Midbrain (tissue), 1 donor: ENCODE measurements around the gene PSTK.

ENCODE experiments used
- DNase-seq: peaks from one replicate; lab custom pipeline; 2025; lab: John Stamatoyannopoulos, UW

The PSTK gene

GRCh38 chr10:122980209-122981065, at the start of gene PSTK:
Gene PSTK (plus strand): TSS chr10:122980401. CDS start chr10:122980480, 79 bp downstream.
- DNase-seq: peak; percentile 93

- no peak for DNase-seq
These were observed 48.9 kb upstream of the PSTK start for GRCh38 chr10:122931088-122931906.

DNA sequence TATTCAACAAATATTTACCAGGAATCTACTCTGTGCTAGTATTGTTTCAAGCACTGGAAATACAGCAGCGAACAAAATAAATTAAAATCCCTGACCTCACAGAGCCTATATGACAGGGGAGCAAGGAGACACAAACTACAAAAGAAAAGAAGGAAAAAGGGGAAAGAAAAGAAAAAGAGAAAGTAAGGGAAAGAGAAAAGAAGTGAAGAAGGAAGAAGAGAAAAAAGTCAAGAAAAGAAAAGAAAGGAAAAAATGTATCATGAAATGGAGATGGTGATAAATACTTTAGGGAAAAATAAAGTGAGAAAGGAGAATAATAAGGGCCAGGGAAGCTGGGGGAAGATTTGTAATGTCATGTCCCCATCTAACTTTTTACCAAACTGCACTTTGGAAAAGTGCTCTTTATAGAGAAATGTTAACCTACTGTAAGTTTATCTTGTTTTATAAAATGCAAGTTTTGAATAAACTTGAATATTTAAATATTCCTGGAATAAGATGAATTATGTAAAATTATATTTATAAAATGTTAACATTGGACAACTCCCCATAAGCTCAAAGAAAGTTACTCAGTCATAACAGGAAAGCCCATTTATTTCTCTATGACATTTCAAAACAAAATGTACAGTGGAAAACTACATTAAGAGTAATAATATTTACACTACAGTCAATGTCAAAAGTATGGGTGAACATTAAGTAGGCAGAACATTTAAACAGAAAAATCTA, 40.9 kb upstream of the PSTK start:
- no peak for DNase-seq

GRCh38 chr10:122939856-122940543, 40.2 kb upstream of the PSTK start:
- no peak for DNase-seq

DNA sequence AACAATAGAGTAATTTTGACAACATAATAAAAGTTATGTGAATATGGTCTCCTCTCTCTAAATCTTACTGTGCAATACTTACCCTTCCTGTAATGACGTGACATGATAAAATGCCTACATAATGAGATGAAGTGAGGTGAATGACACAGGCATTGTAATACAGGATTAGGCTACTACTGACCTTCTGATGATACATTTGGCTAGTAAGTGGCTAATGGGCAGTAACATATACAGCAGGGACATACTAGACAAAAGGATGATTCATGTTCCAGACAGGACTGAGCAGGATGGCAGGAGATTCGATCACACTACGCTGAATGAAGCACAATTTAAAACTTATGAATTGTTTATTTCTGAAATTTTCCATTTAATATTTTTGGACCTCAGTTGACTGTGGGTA, 30.9 kb upstream of the PSTK start:
- DNase-seq: no peak

DNA sequence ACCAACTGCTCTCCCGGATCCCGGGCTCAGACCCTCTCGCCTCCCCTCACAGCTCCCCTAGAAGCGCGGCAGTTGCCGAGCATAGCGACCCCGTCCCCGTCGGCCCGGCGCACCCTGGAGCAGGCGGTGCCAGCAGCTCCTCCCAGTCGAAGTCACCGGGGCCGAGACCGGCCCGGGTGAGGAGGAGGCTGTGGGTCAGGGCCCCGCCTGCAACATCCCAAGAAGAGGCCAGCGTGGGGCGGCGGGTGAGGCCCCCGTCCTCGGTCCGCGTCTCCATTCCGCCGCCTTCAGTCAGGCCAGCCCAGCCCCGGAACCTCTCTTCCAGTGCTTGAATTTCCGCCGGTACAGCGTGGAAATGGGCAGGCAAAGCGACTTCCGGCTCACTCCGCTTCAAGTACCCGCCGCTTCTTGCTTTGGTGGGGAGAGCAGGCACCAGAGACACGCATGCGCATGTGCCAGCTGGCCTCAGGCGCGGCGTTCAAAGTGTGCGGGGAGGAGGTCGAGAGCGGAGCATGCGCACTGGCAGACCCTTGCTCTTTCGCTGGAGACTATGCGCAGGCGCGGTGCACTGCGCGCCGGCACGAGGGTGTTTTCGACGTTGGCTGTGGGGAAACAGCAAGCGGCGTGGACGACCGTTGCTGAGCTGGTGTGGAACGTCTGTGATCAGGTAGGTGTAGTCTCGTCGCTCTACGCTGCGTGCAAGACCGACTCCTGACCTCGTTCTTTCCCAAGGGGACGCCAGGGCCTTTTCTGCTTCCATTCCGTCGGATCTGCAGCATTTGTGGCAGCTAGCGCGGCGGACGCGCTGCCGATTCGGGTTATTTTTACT, 26.1 kb upstream of the PSTK start, which contains the start of gene C10orf88:
TSS of gene C10orf88 (minus strand) at position 326 of the 829 bp plus-strand sequence. CDS start at position 277, 49 bp downstream.
- peak; percentile 97 for DNase-seq

DNA sequence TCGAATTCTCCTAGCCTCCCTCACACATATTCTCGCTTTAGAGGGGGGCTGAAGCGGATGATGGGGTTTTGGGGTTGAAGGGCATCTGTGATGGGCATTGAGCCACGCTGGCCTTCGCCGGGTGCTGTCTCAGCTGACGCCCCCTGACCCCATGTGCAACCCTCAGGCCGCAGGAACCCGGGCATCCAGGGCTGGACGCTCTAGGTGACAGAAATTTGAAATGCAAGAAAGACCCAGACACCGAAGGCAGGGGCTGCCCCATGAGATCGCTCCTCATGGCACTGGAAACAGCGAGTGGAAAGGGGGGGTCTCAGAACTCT, 25.5 kb upstream of the PSTK start:
- DNase-seq: no peak

- no peak for DNase-seq
These were observed 24.3 kb upstream of the PSTK start for GRCh38 chr10:122955892-122956291.

DNA sequence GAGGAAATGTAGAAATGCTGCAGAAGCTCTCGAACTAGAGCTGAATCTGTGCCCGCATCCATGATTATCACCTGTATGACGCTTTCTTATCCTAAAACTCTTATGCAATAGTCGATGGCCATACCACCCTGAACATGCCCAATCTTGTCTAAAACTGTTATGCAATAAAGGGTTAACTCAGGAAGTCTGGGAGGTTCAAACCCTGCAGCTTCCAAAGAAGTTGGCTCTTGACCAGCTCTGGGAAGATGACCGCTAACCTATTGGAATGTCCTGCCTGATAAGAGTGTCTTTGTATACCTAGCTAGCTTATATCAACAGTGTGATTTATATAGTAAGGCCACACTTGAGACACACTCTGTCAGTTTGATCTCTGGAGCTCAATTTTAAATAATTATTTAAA, 22.7 kb upstream of the PSTK start:
- no peak for DNase-seq

GRCh38 chr10:122962405-122962804, 17.8 kb upstream of the PSTK start:
- DNase-seq: no peak

GRCh38 chr10:122966879-122967278, 13.3 kb upstream of the PSTK start:
- no peak for DNase-seq

DNA sequence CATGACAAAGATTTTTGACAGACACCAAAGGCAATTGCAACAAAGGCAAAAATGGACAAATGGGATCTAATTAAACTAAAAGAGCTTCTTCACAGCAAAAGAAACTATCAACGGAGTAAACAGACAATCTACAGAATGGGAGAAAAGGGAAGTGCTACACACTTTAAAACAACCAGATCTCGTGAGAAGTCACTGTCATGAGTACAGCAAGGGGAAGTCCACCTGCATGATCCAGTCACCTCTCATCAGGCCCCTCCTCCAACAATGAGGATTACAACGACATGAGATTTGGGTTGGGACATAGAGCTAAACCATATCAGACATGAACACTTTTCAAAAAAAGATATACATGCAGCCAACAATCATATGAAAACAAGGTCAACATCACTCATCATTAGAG, 11.5 kb upstream of the PSTK start:
- no peak for DNase-seq

DNA sequence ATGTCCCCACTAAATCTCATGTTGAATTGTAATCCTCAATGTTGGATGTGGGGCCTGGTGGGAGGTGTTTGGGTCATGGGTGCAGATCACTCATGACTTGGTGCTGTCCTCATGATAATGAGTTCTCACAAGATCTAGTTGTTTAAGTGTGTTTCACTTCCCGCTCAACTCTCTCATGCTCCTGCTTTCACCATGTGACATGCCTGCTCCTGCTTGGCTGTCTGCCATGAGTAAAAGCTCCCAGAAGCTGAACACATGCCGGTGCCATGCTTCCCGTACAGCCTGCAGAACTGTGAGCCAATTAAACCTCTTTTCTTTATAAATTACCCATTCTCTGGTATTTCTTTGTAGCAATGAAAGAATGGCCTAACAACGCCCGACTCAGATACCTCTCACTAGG, 6.2 kb upstream of the PSTK start:
- no peak for DNase-seq

DNA sequence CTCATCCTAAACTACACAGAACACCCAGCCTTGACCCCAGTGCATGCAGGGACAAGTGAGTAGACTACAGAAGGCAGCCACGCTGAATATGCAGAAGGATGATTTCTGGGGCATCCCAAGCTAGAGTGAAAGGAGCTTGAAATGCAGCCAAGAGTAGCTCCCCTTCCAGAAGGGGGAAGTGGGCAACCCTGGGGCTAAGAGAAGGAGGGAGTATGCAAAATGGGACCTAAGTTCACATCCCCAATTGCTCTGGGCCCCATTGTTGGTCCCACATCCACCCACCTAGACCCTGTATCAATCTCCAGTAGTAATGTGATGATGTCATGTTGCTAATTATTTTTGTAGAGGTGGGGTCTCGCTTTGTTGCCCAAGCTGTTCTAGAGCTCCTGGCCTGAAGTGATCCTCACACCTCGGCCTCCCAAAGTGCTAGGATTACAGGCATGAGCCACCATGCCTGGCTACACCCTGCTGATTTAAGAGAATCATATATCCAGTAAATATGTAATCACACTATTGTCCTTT, 5.6 kb upstream of the PSTK start:
- no peak for DNase-seq

GRCh38 chr10:122981066-122981464, 864 bp downstream of the PSTK start:
- DNase-seq: no peak

DNA sequence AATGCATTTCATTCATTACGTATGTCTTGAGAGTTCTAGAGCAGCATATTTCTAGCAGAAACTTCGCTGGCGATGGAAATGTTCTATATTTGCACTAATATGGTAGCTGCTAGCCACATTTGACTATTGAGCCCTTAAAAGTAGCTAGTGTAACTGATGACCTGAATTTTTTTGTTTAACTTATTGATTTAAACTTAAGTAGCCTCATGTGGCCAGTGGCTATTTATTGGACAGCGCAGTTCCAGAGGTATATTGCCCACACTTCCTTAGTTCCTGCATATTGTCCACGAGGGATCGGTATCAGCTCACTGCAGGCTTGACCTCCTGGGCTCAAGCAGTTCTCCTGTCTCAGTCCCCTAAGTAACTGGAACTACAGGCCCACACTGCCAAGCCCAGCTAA, 3.7 kb downstream of the PSTK start:
- DNase-seq: no peak

- no peak for DNase-seq
These were observed 4.5 kb downstream of the PSTK start for GRCh38 chr10:122984708-122985107.

GRCh38 chr10:122986335-122986734, 6.1 kb downstream of the PSTK start:
- no peak for DNase-seq

GRCh38 chr10:122988501-122988900, 8.3 kb downstream of the PSTK start:
- no peak for DNase-seq

DNA sequence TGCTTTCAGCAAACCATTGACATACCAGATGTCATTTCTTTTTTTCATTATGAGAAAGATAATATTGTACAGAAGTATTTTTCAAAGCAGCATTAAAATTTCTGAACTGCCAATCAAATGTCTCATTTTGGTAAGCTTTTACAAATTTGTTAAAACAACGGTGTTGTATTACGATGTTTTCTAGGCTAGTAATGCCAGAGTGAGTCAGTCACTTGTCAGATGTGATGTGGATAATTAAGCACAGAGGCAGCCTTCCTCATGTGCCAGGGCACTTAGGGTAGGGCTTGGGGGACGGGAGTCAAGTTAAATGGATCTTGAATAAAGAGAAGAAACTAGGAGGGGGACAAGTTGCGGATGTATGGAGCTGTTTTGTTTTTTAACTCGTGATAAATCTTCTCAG, 10.1 kb downstream of the PSTK start:
- no peak for DNase-seq
